Measurements from ENCODE around the gene TSPAN31. TPM values are rescaled to one million over a fixed set of nuclear protein-coding genes. Genes with fewer than 3 reads are reported as not detected.
"Not testable (repeated sequence)": the region's sequence is repeated elsewhere in the genome, so short reads cannot be mapped to it uniquely, and the experiment has no call there.

The TSPAN31 gene
- total RNA-seq, 5 donors from 2014 or later (not counting 1 experiment from before 2014, with no cell fraction given) = 12.8 to 25.6 (median 15.5) TPM

- ATAC-seq (replicated peaks in 1 of 4) = peak; percentile 60 to 77 (median 66)
- H3K27me3 ChIP-seq (replicated peaks in 1 of 2; ENCODE audit: control insufficient read depth in 2 of 2, extremely low read depth in 1 of 2, insufficient read depth in 2 of 2, low read length in 1 of 2) = peaks cover 10% of the 10 kb centered on the region in 2 experiments
- peaks cover 12 to 32% of the 10 kb centered on the region in 2 experiments for H3K4me1 ChIP-seq (ENCODE audit: control insufficient read depth in 1 of 2, extremely low read depth in 1 of 2, insufficient read depth in 2 of 2, low read length in 2 of 2)
- DNase-seq = peak in 33 of 35 experiments; percentile 50 to 89 (median 70)
- H3K4me3 ChIP-seq (ENCODE audit: control insufficient read depth in 1 of 2, extremely low read depth in 1 of 2, low read length in 1 of 2) = peak overlapping the region; percentile 74 to 91
- peaks cover 6% of the 10 kb centered on the region in 2 donors for H3K36me3 ChIP-seq (ENCODE audit: control insufficient read depth in 2 of 2, extremely low read depth in 1 of 2, insufficient read depth in 1 of 2, low read length in 1 of 2)
- Mint-ChIP-seq H3K27me3 (peaks cover 4 to 10% of the 10 kb centered on the region in 2 donors), H3K4me1 (peaks cover 17 to 29% (median 27%) of the 10 kb centered on the region in 3 donors), H3K36me3 (peaks cover 13% of the 10 kb centered on the region), H3K27ac (peak overlapping the region; percentile 93 to 94), H3K9me3 (no peaks in the 10 kb centered on the region), H3K4me3 (peak overlapping the region; percentile 94 to 96 (median 95))
- ChIA-PET CTCF (interaction anchor here (0.7 to 1.3 kb wide), 5 partner anchors 10 to 15 kb away, joined by 3 to 11 read pairs (median 4); partner anchors contain the start of gene TSFM (in 2 of the 2)), POLR2A (interaction anchor here (0.6 to 1.0 kb wide), 3 partner anchors 12 to 30 kb away, joined by 4 to 10 read pairs (median 7); no protein-coding TSS in a partner anchor)
- H3K27ac ChIP-seq (ENCODE audit: low read length) = peak overlapping the region; percentile 61
- no peaks in the 10 kb centered on the region for H3K9me3 ChIP-seq
- 11% methylated on average over 10 of the region's 16 CpGs for WGBS (ENCODE audit: insufficient coverage)
Observed at GRCh38 chr12:57771236-57771872, 26.5 kb downstream of the TSPAN31 start.

DNA sequence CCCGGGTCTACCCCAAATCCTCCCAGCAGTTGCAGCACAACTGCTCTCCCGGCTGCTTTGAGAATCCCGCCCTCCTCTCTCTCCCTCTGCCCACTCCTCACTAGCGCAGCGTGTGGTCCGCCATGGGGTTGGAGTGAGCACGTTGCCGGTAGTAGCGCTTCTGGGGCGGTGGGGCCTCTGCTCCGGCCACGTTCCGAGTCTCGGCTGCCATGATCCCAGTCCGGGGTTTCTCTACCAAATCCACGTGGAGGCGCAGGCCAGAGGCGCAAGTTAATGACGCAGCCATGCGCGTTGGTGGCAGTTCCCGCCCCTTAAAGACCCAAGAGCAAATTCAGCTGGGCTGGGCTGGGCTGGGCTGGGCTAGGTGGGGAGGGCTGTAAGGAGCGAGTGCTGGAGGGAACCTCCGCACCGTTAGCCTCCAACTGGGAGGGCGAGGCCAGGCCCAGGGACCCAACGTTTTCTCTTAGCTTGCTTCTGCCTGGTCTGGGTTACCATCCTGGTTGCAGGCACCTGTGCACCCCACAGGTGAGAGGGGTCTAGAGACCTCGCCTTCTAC, 27.1 kb downstream of the TSPAN31 start, which contains the start of gene METTL1:
TSS of gene METTL1 (minus strand) at position 233 of the 556 bp plus-strand sequence. CDS start at position 211, 22 bp downstream.
- H3K4me1 ChIP-seq (ENCODE audit: control insufficient read depth in 1 of 2, extremely low read depth in 1 of 2, insufficient read depth in 2 of 2, low read length in 2 of 2) = peaks cover 9 to 26% of the 10 kb centered on the region in 2 experiments
- DNase-seq (peak; percentile 74 to 93 (median 85)), ATAC-seq (replicated peaks in 1 of 4) (peak; percentile 90 to 92 (median 90))
- peaks cover 4% of the 10 kb centered on the region in 2 experiments for H3K27me3 ChIP-seq (replicated peaks in 1 of 2; ENCODE audit: control insufficient read depth in 2 of 2, extremely low read depth in 1 of 2, insufficient read depth in 2 of 2, low read length in 1 of 2)
- H3K36me3 ChIP-seq (ENCODE audit: control insufficient read depth in 2 of 2, extremely low read depth in 1 of 2, insufficient read depth in 1 of 2, low read length in 1 of 2) = peaks cover 6% of the 10 kb centered on the region in 2 donors
- ChIA-PET POLR2A (interaction anchor here (0.6 to 1.0 kb wide), 4 partner anchors 11 to 30 kb away, joined by 3 to 10 read pairs (median 6); no protein-coding TSS in a partner anchor), CTCF (interaction anchor here (0.7 to 1.3 kb wide), 5 partner anchors 9 to 18 kb away, joined by 3 to 11 read pairs (median 4); partner anchors contain the start of gene TSFM (in 2 of the 2))
- peak within 1 kb of the TSS; percentile 74 to 91 for H3K4me3 ChIP-seq (ENCODE audit: control insufficient read depth in 1 of 2, extremely low read depth in 1 of 2, low read length in 1 of 2)
- peaks cover 0 to 4% of the 10 kb centered on the region in 2 donors for H3K27me3 Mint-ChIP-seq
- H3K4me1 Mint-ChIP-seq = peaks cover 11 to 23% (median 21%) of the 10 kb centered on the region in 3 donors
- peak within 1 kb of the TSS; percentile 61 for H3K27ac ChIP-seq (ENCODE audit: low read length)
- peak within 1 kb of the TSS; percentile 94 to 96 (median 95) for H3K4me3 Mint-ChIP-seq
- H3K36me3 Mint-ChIP-seq = peaks cover 13% of the 10 kb centered on the region
- WGBS (ENCODE audit: insufficient coverage) = under 1% methylated on average over 23 of the region's 28 CpGs
- peak within 1 kb of the TSS; percentile 93 to 94 for H3K27ac Mint-ChIP-seq
- H3K9me3 Mint-ChIP-seq = no peaks in the 10 kb centered on the region
- no peaks in the 10 kb centered on the region for H3K9me3 ChIP-seq

DNA sequence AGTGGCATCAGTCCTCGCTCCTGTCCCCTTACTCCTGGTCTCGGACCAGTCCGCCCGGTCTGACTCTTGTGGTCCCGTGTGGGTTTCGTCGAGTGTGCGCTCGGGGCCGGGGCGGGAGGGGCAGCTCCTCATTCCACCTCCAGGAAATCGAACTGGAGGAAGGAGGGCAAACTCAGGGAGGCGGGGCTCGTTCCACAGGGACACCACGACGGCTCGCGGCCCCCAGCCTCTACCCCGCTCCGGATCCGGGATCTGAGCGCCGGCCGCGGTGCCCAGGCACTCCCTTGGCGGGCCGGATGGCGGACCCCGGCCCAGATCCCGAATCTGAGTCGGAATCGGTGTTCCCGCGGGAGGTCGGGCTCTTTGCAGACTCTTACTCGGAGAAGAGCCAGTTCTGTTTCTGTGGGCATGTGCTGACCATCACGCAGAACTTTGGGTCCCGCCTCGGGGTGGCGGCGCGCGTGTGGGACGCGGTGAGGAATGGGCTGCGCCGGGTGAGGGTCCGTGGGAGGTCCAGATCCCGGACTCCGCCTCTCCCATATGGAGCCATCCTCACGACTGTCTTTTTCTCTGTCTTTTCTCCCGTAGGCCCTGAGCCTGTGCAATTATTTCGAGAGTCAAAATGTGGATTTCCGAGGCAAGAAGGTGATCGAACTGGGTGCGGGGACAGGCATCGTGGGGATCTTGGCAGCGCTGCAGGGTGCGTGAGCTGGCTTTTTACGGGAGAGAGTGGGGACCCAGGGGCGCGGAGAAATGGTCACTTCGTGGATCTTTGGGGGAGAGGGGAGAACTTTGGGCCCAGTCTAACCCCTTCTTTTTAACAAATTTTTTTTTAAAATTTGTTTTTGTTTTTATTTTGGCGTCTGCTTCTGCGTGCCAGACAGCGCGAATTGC, 27.8 kb downstream of the TSPAN31 start, which contains the start of gene EEF1AKMT3:
TSS of gene EEF1AKMT3 (plus strand) at position 186 of the 894 bp plus-strand sequence. CDS start at position 297, 111 bp downstream.
- ATAC-seq (replicated peaks in 1 of 4) (peak in 3 of 4 experiments; percentile 18 to 33 (median 23)), DNase-seq (peak in 3 of 35 experiments; percentile 12 to 51 (median 16))
- CTCF ChIA-PET = interaction anchor here (0.7 to 1.3 kb wide), 5 partner anchors 9 to 18 kb away, joined by 3 to 11 read pairs (median 4); partner anchors contain the start of gene TSFM (in 2 of the 2)
- Mint-ChIP-seq H3K9me3 (no peaks in the 10 kb centered on the region), H3K36me3 (peaks cover 13% of the 10 kb centered on the region), H3K4me1 (peaks cover 11 to 21% (median 21%) of the 10 kb centered on the region in 3 donors), H3K27me3 (no peaks in the 10 kb centered on the region), H3K4me3 (peak within 1 kb of the TSS; percentile 94 to 96 (median 95)), H3K27ac (peak within 1 kb of the TSS; percentile 93 to 94)
- Histone ChIP-seq H3K27ac (ENCODE audit: low read length) (peak within 1 kb of the TSS; percentile 61), H3K9me3 (no peaks in the 10 kb centered on the region), H3K4me1 (ENCODE audit: control insufficient read depth in 1 of 2, extremely low read depth in 1 of 2, insufficient read depth in 2 of 2, low read length in 2 of 2) (peaks cover 9 to 25% of the 10 kb centered on the region in 2 experiments), H3K36me3 (ENCODE audit: control insufficient read depth in 2 of 2, extremely low read depth in 1 of 2, insufficient read depth in 1 of 2, low read length in 1 of 2) (peaks cover 6% of the 10 kb centered on the region in 2 donors), H3K27me3 (replicated peaks in 1 of 2; ENCODE audit: control insufficient read depth in 2 of 2, extremely low read depth in 1 of 2, insufficient read depth in 2 of 2, low read length in 1 of 2) (no peaks in the 10 kb centered on the region), H3K4me3 (ENCODE audit: control insufficient read depth in 1 of 2, extremely low read depth in 1 of 2, low read length in 1 of 2) (peak within 1 kb of the TSS; percentile 74 to 91)
- POLR2A ChIA-PET = interaction anchor here (0.6 to 1.0 kb wide), 3 partner anchors 10 to 29 kb away, joined by 3 to 10 read pairs (median 4); no protein-coding TSS in a partner anchor
- WGBS (ENCODE audit: insufficient coverage) = under 1% methylated on average over 58 of the region's 67 CpGs

DNA sequence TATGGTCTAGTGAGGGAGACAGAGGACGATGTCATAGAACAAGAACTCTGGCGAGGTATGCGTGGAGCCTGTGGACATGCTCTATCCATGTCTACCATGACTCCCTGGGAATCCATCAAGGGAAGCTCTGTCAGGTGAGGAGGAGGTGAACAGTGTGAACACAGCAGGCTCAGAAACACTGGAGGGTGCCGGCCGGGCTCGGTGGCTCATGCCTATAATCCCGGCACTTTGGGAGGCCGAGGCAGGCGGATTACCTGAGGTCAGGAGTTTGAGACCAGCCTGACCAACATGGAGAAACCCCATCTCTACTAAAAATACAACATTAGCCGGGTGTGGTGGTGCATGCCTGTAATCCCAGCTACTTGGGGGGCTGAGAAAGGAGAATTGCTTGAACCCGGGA, 29.8 kb downstream of the TSPAN31 start:
- POLR2A ChIA-PET = interaction anchor here in 1 of 2 donors (0.6 kb wide), 1 partner anchor 134 kb away, joined by 4 read pairs; no protein-coding TSS in a partner anchor
- CTCF ChIA-PET = interaction anchor here in 1 of 2 donors (0.6 to 1.2 kb wide), 4 partner anchors 13 to 675 kb away, joined by 3 to 8 read pairs (median 4); no protein-coding TSS in a partner anchor
- WGBS (ENCODE audit: insufficient coverage) = 100% methylated on average over 1 of the region's 11 CpGs

DNA sequence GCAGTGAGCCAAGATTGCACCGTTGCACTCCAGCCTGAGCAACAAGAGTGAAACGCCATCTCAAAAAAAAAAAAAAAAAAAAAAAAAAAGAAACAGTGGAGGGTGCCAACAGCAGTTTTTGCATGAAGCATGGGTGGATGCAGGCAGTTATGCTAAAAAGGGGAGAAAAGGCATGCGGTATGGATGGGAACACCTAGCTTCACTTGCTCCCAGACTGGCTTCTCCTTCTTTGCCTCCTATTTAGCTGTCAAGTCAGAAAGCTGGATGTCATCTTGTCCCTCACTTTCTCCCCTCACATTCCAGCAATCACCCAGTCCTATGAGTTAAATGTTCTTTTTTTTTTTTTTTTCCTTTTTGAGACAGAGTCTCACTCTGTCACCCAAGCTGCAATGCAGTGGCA, 30.2 kb downstream of the TSPAN31 start:
- H3K27me3 Mint-ChIP-seq = no peaks in the 10 kb centered on the region
- no peak overlapping the region for H3K27ac Mint-ChIP-seq
- Histone ChIP-seq H3K36me3 (ENCODE audit: control insufficient read depth in 2 of 2, extremely low read depth in 1 of 2, insufficient read depth in 1 of 2, low read length in 1 of 2) (peaks cover 0 to 6% of the 10 kb centered on the region in 2 donors), H3K4me3 (ENCODE audit: control insufficient read depth in 1 of 2, extremely low read depth in 1 of 2, low read length in 1 of 2) (no peak overlapping the region), H3K9me3 (no peaks in the 10 kb centered on the region), H3K27ac (ENCODE audit: low read length) (no peak overlapping the region), H3K4me1 (ENCODE audit: control insufficient read depth in 1 of 2, extremely low read depth in 1 of 2, insufficient read depth in 2 of 2, low read length in 2 of 2) (peaks cover 9 to 35% of the 10 kb centered on the region in 2 experiments), H3K27me3 (replicated peaks in 1 of 2; ENCODE audit: control insufficient read depth in 2 of 2, extremely low read depth in 1 of 2, insufficient read depth in 2 of 2, low read length in 1 of 2) (no peaks in the 10 kb centered on the region)
- no peaks in the 10 kb centered on the region for H3K9me3 Mint-ChIP-seq
- H3K4me1 Mint-ChIP-seq = peaks cover 19 to 35% (median 28%) of the 10 kb centered on the region in 3 donors
- peaks cover 6% of the 10 kb centered on the region for H3K36me3 Mint-ChIP-seq
- ATAC-seq (replicated peaks in 1 of 4) = no peak
- CTCF ChIA-PET = interaction anchor here (0.6 to 1.2 kb wide), 6 partner anchors 11 to 675 kb away, joined by 3 to 8 read pairs (median 4); no protein-coding TSS in a partner anchor
- 100% methylated on average over 2 of the region's 3 CpGs for WGBS (ENCODE audit: insufficient coverage)
- H3K4me3 Mint-ChIP-seq = peak overlapping the region in 1 of 3 donors; percentile 25
- POLR2A ChIA-PET = interaction anchor here in 1 of 2 donors (0.6 to 0.7 kb wide), 2 partner anchors 134 to 265 kb away, joined by 4 to 8 read pairs; no protein-coding TSS in a partner anchor
- no peak for DNase-seq

More for the DNA sequence above, 29.8 kb downstream of the TSPAN31 start:
- H3K27me3 ChIP-seq (replicated peaks in 1 of 2; ENCODE audit: control insufficient read depth in 2 of 2, extremely low read depth in 1 of 2, insufficient read depth in 2 of 2, low read length in 1 of 2); H3K4me3 Mint-ChIP-seq; H3K9me3 ChIP-seq; H3K27ac Mint-ChIP-seq; ATAC-seq (replicated peaks in 1 of 4); H3K4me3 ChIP-seq (ENCODE audit: control insufficient read depth in 1 of 2, extremely low read depth in 1 of 2, low read length in 1 of 2); H3K27ac ChIP-seq (ENCODE audit: low read length); H3K9me3 Mint-ChIP-seq; DNase-seq; H3K27me3 Mint-ChIP-seq; H3K36me3 ChIP-seq (ENCODE audit: control insufficient read depth in 2 of 2, extremely low read depth in 1 of 2, insufficient read depth in 1 of 2, low read length in 1 of 2); H3K36me3 Mint-ChIP-seq: not testable (repeated sequence)
- H3K4me1 ChIP-seq (ENCODE audit: control insufficient read depth in 1 of 2, extremely low read depth in 1 of 2, insufficient read depth in 2 of 2, low read length in 2 of 2) = peaks cover 9 to 31% of the 10 kb centered on the region in 2 experiments
- H3K4me1 Mint-ChIP-seq = peaks cover 16 to 31% (median 24%) of the 10 kb centered on the region in 3 donors

Data from T-cell (primary cell).